DMS153 treated with DMSO at 0.1 percent for 48 hours (cell line): ENCODE data around the gene LLGL2.

Experiments used
- DNase-seq: peaks from one replicate; lab custom pipeline; 2025; ENCODE audit not compliant: unreplicated experiment; lab: John Stamatoyannopoulos, UW

Gene LLGL2

GRCh38 chr17:75490953-75491649, 34.4 kb upstream of the LLGL2 start:
- no peak for DNase-seq

- DNase-seq, result no peak
These were observed 33.8 kb upstream of the LLGL2 start for GRCh38 chr17:75491680-75492079.

GRCh38 chr17:75492555-75493168, 32.8 kb upstream of the LLGL2 start:
- DNase-seq, result no peak

- DNase-seq, result no peak
These were observed 31.9 kb upstream of the LLGL2 start for GRCh38 chr17:75493476-75494129.

GRCh38 chr17:75494326-75494877, 31.1 kb upstream of the LLGL2 start:
- DNase-seq, result no peak

- no peak for DNase-seq
These were observed 29.5 kb upstream of the LLGL2 start for GRCh38 chr17:75496005-75496404.

GRCh38 chr17:75498039-75498725, 27.3 kb upstream of the LLGL2 start:
- no peak for DNase-seq

- no peak for DNase-seq
These were observed 26.7 kb upstream of the LLGL2 start for GRCh38 chr17:75498726-75499213.

- no peak for DNase-seq
These were observed 26.0 kb upstream of the LLGL2 start for GRCh38 chr17:75499313-75500022.

GRCh38 chr17:75500419-75501216, 24.9 kb upstream of the LLGL2 start:
- DNase-seq, result no peak

GRCh38 chr17:75501378-75502071, 24.0 kb upstream of the LLGL2 start:
- DNase-seq, result no peak

GRCh38 chr17:75502072-75502720, 23.3 kb upstream of the LLGL2 start:
- no peak for DNase-seq

- no peak for DNase-seq
These were observed 22.7 kb upstream of the LLGL2 start for GRCh38 chr17:75502721-75503329.

GRCh38 chr17:75503337-75503950, 22.1 kb upstream of the LLGL2 start:
- DNase-seq, result no peak

- DNase-seq, result no peak
These were observed 21.5 kb upstream of the LLGL2 start for GRCh38 chr17:75503976-75504346.

- no peak for DNase-seq
These were observed 20.9 kb upstream of the LLGL2 start for GRCh38 chr17:75504347-75505151.

- no peak for DNase-seq
These were observed 20.4 kb upstream of the LLGL2 start for GRCh38 chr17:75505152-75505409.
